T1000 (cell line): ENCODE data around the gene WDR70.

ENCODE experiments used
- DNase-seq: peaks from one replicate; lab custom pipeline; 2025; ENCODE audit warnings: mixed read lengths; lab: John Stamatoyannopoulos, UW

Gene WDR70

DNA sequence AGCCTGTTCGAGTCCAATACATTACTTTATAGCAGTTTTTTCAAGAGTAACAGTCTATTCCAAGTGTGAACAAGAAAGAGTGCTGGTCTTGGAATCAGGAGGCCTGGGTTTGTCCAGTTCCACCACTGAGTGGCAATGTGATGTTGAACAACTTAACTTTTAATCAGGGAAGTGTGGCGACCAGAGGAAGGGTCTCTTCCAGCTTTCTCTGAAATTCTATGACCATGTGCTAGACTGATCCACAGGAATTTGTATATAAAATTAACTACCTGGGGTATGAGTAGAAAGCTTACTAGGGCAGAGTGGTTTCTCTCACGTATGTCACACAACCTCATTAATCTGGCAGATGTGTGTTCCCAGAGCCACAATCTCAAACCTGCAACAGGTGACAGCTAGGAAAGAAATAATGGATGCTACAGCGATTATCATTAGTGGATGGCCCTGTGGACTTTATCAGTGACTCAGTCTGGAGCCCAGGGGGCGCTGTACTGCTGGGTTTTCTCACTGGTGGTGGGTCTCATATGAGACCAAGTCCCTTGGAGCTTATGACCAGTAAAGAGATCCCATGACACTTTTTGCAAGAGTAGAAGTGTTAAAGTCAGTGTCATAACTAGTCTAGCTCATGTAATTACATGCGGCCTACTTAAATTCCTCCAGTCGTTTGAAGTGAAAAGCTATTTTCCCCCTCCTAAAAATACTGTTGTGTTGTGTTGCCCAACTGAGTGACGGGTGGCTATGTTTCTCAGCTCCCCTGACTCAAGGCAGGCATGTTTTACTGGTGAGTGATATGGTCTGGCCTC is 344.2 kb downstream of the WDR70 start:
- no peak for DNase-seq

DNA sequence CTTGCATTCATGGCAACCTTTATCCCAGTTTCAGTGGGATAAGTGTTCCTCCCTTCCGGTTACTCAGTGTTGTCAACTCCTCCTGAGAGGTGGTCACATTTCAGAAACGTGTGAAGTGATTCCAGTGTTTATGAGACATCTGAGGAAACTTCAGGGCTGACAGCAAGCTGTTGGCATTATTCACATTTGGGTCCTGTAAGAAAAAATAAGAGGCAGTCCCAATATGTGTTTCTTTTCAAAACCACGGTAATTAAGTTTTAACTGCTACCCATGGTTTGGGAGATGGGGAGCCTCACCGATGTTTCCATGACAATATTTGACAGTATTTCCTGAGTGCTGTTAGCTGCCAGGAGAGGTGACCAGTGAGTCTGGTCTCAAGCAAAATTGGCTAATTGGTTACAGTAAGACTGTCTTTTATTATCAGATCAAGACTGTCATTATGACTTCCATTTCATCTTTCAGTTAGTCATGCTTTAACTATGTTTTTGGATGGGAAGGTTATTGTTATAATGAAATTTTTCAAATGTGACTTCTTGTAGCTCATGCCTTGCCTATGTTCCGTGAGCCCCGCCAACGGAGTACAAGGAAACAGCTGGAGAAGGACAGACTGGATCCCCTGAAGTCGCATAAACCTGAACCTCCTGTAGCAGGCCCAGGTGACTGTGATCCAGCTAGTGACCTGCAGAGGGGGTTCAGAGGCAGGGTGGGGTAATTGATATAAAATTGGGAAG is 345.4 kb downstream of the WDR70 start:
- DNase-seq: no peak

GRCh38 chr5:37725185-37725584 is 346.1 kb downstream of the WDR70 start:
- no peak for DNase-seq

DNA sequence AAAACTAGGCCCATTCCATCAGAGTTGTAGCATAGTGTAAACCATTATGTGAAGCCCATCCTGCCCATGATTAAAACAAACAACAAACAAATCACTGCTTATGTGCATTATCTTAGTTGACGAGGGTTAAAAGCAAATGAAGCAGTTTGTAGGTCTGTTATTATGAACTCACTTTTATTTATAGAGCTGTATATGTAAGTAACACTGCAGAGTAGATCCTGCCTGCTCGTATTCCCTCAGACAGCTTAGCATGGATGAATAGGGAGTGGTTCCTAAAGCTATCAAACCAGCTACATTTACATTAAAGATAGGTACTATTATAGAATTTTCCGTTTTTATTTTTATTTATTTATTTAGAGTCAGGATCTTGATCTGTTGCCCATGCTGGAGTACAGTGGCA is 348.1 kb downstream of the WDR70 start:
- DNase-seq: no peak

- DNase-seq: no peak
These were observed 351.9 kb downstream of the WDR70 start for GRCh38 chr5:37730896-37731455.

DNA sequence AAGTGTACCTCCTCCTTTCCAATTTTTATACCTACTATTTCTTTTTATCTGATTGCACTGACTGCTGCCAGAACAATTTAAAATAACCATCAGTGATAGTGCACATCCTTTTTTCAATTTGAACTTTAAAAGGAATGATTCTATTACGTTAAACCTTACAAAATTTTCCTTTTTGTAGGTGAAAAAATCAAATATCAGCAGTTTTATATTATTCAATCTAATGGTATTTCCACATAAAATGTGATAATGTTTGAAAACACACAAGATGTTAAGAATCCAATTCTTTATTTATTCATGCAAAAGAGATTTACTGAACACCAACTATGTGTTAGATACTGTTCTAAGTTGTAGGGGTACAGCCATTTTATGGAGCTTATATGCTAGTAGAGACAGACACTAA is 355.0 kb downstream of the WDR70 start:
- DNase-seq: no peak

- no peak for DNase-seq
These were observed 356.7 kb downstream of the WDR70 start for GRCh38 chr5:37735649-37736347.

DNA sequence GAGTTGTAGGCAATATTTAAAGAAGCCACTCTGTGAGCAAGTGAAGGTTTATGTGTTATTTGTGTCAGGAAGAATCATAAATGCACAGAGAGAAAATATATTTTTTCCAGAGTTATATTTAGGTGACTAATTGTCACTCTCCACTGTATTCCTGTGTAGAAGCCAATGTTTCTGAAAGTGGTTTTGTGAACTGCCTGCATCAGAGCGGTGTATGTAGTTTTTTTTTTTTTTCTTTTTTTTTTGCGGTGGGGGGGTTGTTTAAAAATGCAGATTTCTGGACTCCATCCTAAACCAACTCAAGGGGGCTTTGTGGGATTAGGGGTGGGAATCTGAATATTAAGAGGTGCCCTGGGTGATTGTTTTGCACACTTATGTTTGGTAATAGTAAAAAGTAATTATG is 357.3 kb downstream of the WDR70 start:
- no peak for DNase-seq

DNA sequence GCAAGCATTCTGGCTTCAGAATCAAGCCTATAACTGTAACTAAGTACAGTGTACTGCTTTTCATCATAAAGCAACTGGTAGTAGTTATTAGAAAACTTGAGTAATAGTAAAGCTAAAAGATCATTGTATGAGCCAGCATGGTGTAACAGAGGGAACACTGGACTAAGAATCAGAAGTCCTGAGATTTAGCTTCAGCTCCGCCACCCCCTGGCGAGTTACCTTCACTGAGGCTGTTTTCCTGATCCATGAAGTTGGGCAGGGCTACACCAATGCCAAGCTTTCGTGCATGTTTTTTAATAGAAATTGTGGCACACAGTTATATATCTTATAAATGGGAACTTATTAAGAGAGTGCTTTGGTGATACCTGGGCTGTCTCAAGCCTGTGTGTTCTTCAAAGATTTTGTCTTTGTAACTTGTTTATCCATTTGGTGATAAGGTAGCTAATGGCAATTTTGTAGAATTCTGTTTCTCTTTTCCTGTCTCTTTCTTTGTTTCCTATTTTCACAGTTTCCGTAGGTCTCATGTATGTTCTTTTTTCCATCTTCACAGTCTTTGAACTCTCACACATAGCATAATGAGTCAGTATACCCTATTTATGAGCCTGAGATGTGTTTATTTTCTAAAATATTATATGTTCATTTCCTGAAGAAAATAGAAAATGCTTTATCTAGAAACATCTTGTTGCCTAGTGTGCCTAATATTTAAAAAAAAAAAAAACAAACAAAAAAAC is 358.4 kb downstream of the WDR70 start:
- DNase-seq: no peak

DNA sequence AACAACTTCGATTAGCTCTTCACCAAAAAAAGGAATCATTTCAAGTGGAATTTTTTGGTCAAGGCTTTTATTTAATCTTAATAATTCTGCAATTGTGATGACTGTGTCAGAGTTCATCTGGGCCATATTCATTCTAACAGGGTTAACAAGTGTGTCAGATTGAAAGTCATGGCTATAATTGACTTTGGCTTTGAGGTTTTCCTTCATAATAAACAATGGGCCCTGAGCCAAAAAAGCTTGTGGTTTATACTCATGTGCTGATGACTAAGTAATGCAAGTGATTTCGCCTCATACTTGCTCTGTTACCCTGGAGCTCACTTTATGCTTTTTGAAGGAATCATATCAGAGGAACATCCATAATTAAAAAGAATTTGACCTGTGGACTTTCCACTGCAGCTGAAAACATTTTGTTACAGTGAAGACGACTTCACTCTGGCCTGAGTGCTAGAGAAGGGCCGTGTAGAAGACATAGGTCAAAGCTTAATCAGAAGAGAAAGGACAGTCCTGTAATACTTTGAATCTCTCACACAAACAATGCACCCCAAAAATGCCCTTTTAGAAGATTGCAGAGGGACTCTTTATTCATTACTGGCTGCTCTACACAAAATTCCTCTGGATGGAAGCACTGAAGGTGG is 359.1 kb downstream of the WDR70 start:
- DNase-seq: peak; percentile 48

GRCh38 chr5:37738865-37739488 is 359.9 kb downstream of the WDR70 start:
- no peak for DNase-seq

DNA sequence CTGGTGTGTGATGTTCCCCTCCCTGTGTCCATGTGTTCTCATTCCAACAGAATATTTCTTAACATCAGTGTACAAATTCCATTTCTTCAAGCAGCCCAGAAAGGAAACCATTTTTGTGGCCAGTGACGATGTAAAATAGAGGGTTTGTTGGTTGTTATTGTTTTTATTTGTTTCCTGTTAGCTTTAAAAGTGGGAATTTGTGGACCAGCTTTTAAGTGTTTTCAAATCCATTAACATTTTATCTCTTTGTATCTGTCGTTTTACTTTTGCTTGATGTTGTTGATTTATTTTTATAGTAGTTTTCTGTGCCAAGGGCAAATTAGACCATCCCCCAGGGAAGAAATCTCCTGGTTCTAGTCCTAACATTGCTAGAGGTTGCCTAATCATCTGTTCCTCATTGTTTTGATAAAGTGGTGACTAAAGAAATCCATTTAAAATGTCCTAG is 360.7 kb downstream of the WDR70 start:
- DNase-seq: no peak

DNA sequence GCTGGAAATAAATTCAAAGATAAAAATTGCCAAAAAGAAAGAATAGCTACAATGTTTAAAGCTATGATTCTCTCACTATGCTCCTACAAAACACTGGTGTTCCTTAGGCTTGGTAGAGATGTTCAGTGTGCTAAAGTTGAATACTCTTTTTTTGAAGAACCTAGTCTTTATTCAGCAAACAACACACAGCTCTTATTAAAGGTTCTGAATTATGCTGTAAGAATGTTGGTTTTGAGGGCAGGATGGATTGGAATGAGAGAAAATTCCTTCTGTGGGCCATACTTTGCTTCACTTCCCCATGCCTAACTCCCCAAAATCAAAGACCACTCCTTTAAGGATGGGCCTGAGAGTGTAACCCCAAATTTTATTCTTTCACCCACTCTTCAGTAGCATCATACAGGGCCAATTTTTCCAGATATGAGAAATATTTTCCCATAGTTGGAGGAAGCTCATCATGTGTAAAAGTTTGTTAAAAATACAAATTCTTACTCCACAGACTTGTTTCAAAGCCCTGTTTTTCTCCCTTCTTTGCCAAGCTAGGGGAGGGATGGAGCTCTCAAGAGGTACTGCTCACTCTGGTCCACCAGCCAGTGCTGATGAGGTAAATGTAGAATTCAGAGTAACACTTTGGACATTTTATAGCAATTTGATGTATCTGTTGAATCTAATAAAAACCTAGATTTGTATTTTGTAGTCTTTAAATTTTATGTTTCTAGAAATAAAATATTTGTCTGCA is 361.4 kb downstream of the WDR70 start:
- no peak for DNase-seq

GRCh38 chr5:37742111-37742510 is 363.0 kb downstream of the WDR70 start:
- no peak for DNase-seq

DNA sequence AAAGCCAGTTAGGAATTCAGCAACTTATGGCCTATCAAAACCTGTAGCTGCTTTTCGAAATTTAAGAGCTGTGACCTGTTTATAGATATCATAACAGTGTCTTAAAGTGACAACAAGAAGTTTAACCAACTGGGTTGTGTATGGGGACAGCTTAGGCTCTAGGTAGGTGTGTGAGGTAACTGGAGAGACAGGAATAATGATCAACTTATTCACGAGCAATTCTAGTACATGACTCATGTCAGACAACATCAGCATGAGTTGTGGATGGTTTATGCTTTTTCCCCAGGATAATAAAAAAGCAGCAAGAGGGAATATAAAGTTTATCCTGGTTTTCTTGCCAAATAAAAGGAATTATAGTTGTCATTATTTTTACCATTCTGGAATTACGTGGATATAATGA is 372.1 kb downstream of the WDR70 start:
- no peak for DNase-seq

GRCh38 chr5:37754976-37755375 is 375.9 kb downstream of the WDR70 start:
- no peak for DNase-seq

DNA sequence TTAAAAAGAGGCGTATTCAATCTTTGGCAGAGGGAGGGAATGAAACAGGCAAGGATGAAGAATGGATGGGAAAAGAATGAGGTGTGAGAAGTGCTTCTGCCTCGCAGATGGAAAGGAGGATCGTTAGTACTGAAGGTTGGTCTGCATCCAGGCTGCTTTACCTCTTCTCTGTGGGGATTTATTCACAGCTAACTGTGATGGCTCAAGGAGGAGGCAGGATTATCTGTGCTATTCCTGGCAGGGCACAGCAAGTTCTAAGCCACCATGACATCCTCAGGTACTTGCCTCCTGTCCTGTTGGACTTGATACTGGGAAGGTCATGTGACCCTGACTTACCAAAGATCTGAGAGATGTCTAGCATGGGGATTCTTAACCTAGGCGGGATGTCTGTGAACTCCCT is 376.5 kb downstream of the WDR70 start:
- DNase-seq: no peak

GRCh38 chr5:37756248-37756647 is 377.1 kb downstream of the WDR70 start:
- DNase-seq: no peak

- no peak for DNase-seq
These were observed 379.0 kb downstream of the WDR70 start for GRCh38 chr5:37757980-37758582.

- no peak for DNase-seq
These were observed 388.1 kb downstream of the WDR70 start for GRCh38 chr5:37767251-37767650.
